B cell (primary cell): ENCODE data around the gene GAL. TPM values are rescaled to one million over a fixed set of nuclear protein-coding genes. Genes with fewer than 3 reads are reported as not detected.

Experiments used
- ATAC-seq: fragments of 200-7000 bp; cut with Tn5 transposase; one replicate; pipeline ENCODE4 v1.10.0; 2021; ENCODE audit warnings: low read depth, mild to moderate bottlenecking, moderate number of reproducible peaks, moderate library complexity
- CTCF ChIA-PET: fragments of 350-600 bp; sonication (Branson Sonifier 250); formaldehyde crosslinking; loops from one replicate; lab custom pipeline; 2021; ENCODE audit warnings: antibody characterized with exemption, inconsistent platforms; lab: Charles Lee
- POLR2A ChIA-PET: fragments of 350-600 bp; sonication (Branson Sonifier 250); formaldehyde crosslinking; loops from one replicate; lab custom pipeline; 2021; ENCODE audit warnings: antibody characterized with exemption; lab: Charles Lee
- DNase-seq: peaks from one replicate; pipeline ENCODE4 v3.0.0; 2013
- H2AFZ ChIP-seq: 2 replicates; pipeline ENCODE4 v1.6.1; 2012; ENCODE audit warnings: mild to moderate bottlenecking, low read depth, low read length; ENCODE audit not compliant: insufficient read depth, poor library complexity, severe bottlenecking
- H3K27ac ChIP-seq, 2 donors: 1 replicate in 1 of 2; 2 replicates in 1 of 2; pipeline ENCODE4 v1.5.1; 2012 to 2013; ENCODE audit warnings: low read length in 2 of 2, mild to moderate bottlenecking in 2 of 2, moderate library complexity in 1 of 2
- H3K27me3 ChIP-seq, 4 experiments: fragments of 200-600 bp in 1 of 4; sonication (generic) in 1 of 4; replicated peaks in 1 of 4; 1 replicate in 2 of 4; 2 replicates in 2 of 4; pipeline versions ENCODE4 v1.6.1 to v1.7.0; 2013 to 2016; ENCODE audit warnings: low read length in 3 of 4, mild to moderate bottlenecking in 2 of 4, mixed read lengths in 1 of 4, moderate library complexity in 1 of 4; ENCODE audit not compliant: insufficient read depth in 4 of 4, control insufficient read depth in 3 of 4; ENCODE audit errors: control extremely low read depth in 1 of 4
- H3K36me3 ChIP-seq, 2 experiments: replicated peaks in 1 of 2; 1 replicate in 1 of 2; 2 replicates in 1 of 2; pipeline versions ENCODE4 v1.6.1 to v1.7.1; 2013; ENCODE audit warnings: low read length in 1 of 2; ENCODE audit not compliant: insufficient read depth in 2 of 2, control insufficient read depth in 1 of 2; ENCODE audit errors: control extremely low read depth in 1 of 2, extremely low read depth in 1 of 2
- H3K4me1 ChIP-seq, 2 donors: fragments of 200-600 bp in 1 of 2; sonication (generic) in 1 of 2; 1 replicate in 1 of 2; 2 replicates in 1 of 2; pipeline versions ENCODE4 v1.5.1 to v1.6.1; 2013 to 2017; ENCODE audit warnings: low read length in 2 of 2; ENCODE audit not compliant: control insufficient read depth in 2 of 2, insufficient read depth in 2 of 2
- H3K4me2 ChIP-seq: replicated peaks from 2 replicates; pipeline ENCODE3; 2012; ENCODE audit warnings: mild to moderate bottlenecking, low read depth, low read length; ENCODE audit not compliant: poor library complexity, severe bottlenecking
- H3K4me3 ChIP-seq, 5 experiments: fragments of 200-600 bp in 1 of 5; sonication (generic) in 1 of 5; 1 replicate in 3 of 5; 2 replicates in 2 of 5; pipeline versions ENCODE4 v1.5.1 to v1.7.0; 2011 to 2016; ENCODE audit warnings: low read length in 4 of 5, mild to moderate bottlenecking in 4 of 5, low read depth in 2 of 5, control low read depth in 1 of 5, moderate library complexity in 1 of 5; ENCODE audit not compliant: insufficient read depth in 1 of 5; ENCODE audit errors: control extremely low read depth in 1 of 5, extremely low read depth in 1 of 5
- H3K79me2 ChIP-seq: fragments of 200-600 bp; sonication (generic); one replicate; pipeline ENCODE4 v1.6.0; 2016; ENCODE audit warnings: low read length; ENCODE audit not compliant: control insufficient read depth, insufficient read depth
- H3K9ac ChIP-seq: fragments of 200-600 bp; sonication (generic); 2 replicates; pipeline ENCODE4 v1.6.1; 2017; ENCODE audit warnings: mild to moderate bottlenecking, low read length, moderate library complexity
- H3K9me3 ChIP-seq, 3 donors: one replicate each; pipeline versions ENCODE4 v1.6.1 to v1.7.1; 2013; ENCODE audit warnings: low read length in 2 of 3; ENCODE audit not compliant: control insufficient read depth in 2 of 3, insufficient read depth in 1 of 3; ENCODE audit errors: control extremely low read depth in 1 of 3
- H4K20me1 ChIP-seq: 2 replicates; pipeline ENCODE4 v1.6.0; 2012; ENCODE audit warnings: mild to moderate bottlenecking, low read length; ENCODE audit not compliant: insufficient read depth, control insufficient read depth, poor library complexity, severe bottlenecking
- H3K27ac Mint-ChIP-seq: one replicate; pipeline ENCODE4 v1.8.0; 2021; ENCODE audit warnings: mixed read lengths
- H3K27me3 Mint-ChIP-seq: one replicate; pipeline ENCODE4 v1.8.0; 2021; ENCODE audit warnings: mixed read lengths
- H3K4me1 Mint-ChIP-seq: one replicate; pipeline ENCODE4 v1.8.0; 2021; ENCODE audit warnings: mixed read lengths
- H3K4me3 Mint-ChIP-seq: one replicate; pipeline ENCODE4 v1.8.0; 2021; ENCODE audit warnings: mixed read lengths
- H3K9me3 Mint-ChIP-seq: one replicate; pipeline ENCODE4 v1.8.0; 2022; ENCODE audit warnings: mixed read lengths; ENCODE audit not compliant: insufficient read depth
- CTCF ChIP-seq: fragments of 200-600 bp; IDR thresholded peaks from one replicate; pipeline ENCODE4 v1.8.0; 2022; ENCODE audit warnings: antibody characterized with exemption, mild to moderate bottlenecking
- EZH2 ChIP-seq: IDR thresholded peaks from 2 replicates; pipeline ENCODE4 v1.6.1; 2012; ENCODE audit warnings: borderline replicate concordance, low read depth, mild to moderate bottlenecking, moderate library complexity, low read length; ENCODE audit not compliant: insufficient read depth, poor library complexity, severe bottlenecking
- WGBS: methylation state at CpG from one replicate; pipeline ENCODE4 v1.1.5; 2013; ENCODE audit warnings: missing lambda C conversion rate; ENCODE audit not compliant: insufficient coverage; 5-methylcytosine and 5-hydroxymethylcytosine counted together
- intact Hi-C: fragments of 100-400 bp; cut with micrococcal nuclease; formaldehyde crosslinking; loops from one replicate; pipeline ENCODE4 v1.10.0; 2022
- polyA plus RNA-seq: library from polyadenylated mRNA; depleted of rRNA; stranded (reverse); fragments of >200 nt; gene quantifications from 2 replicates; pipeline ENCODE4 v1.2.3, GENCODE V29; 2012
- total RNA-seq, 2 donors: library from RNA; stranded (reverse); fragments of 120-200 nt in 1 of 2; gene quantifications; 1 replicate in 1 of 2; 2 replicates in 1 of 2; pipeline versions ENCODE4 v1.2.3 to v1.2.4, GENCODE V29; 2013 to 2022

GAL gene
- total and polyA plus RNA-seq, 2 donors (not counting 1 experiment from before 2014, with no cell fraction given) = not detected

- CTCF ChIA-PET = no interaction called here
- 80% methylated on average over 1 of the region's 2 CpGs for WGBS
Observed at GRCh38 chr11:68721075-68721474, 36.7 kb downstream of the GAL start.

GRCh38 chr11:68722143-68722542 is 37.8 kb downstream of the GAL start:
- H3K27ac ChIP-seq = no peak overlapping the region
- no peak overlapping the region for H2AFZ ChIP-seq
- H3K9ac ChIP-seq = no peak overlapping the region
- no peaks in the 10 kb centered on the region for H4K20me1 ChIP-seq
- H3K36me3 ChIP-seq = no peaks in the 10 kb centered on the region
- WGBS = no CpG with 5 or more reads among the region's 1 CpG
- ATAC-seq (no peak), DNase-seq (no peak)
- no peaks in the 10 kb centered on the region for H3K4me1 ChIP-seq
- Mint-ChIP-seq H3K9me3 (peaks cover 15% of the 10 kb centered on the region), H3K4me3 (no peak overlapping the region), H3K4me1 (no peaks in the 10 kb centered on the region), H3K27ac (no peak overlapping the region), H3K27me3 (peaks cover 29% of the 10 kb centered on the region)
- TF ChIP-seq EZH2 = no peak
- no peak for TF ChIP-seq CTCF
- intact Hi-C loops = no loop called here
- CTCF ChIA-PET = no interaction called here
- no peak overlapping the region for H3K4me3 ChIP-seq
- no peaks in the 10 kb centered on the region for H3K79me2 ChIP-seq
- peaks cover 0 to 2% (median 2%) of the 10 kb centered on the region in 3 donors for H3K9me3 ChIP-seq
- POLR2A ChIA-PET = no interaction called here
- H3K27me3 ChIP-seq = no peaks in the 10 kb centered on the region
- no peak overlapping the region for H3K4me2 ChIP-seq

More at GRCh38 chr11:68721075-68721474, 36.7 kb downstream of the GAL start:
- no peaks in the 10 kb centered on the region for H3K79me2 ChIP-seq
- no peaks in the 10 kb centered on the region for H3K27me3 ChIP-seq
- no peaks in the 10 kb centered on the region for H3K4me1 ChIP-seq
- no peak overlapping the region for H3K27ac ChIP-seq
- no peak for ATAC-seq
- POLR2A ChIA-PET = no interaction called here
- H3K4me2 ChIP-seq = no peak overlapping the region
- no peak overlapping the region for H2AFZ ChIP-seq
- H3K4me3 ChIP-seq = no peak overlapping the region
- no peak for TF ChIP-seq EZH2
- TF ChIP-seq CTCF = no peak
- peaks cover 0 to 2% (median 2%) of the 10 kb centered on the region in 3 donors for H3K9me3 ChIP-seq
- no peaks in the 10 kb centered on the region for H3K36me3 ChIP-seq
- H3K27me3 Mint-ChIP-seq = peaks cover 29% of the 10 kb centered on the region
- H3K4me1 Mint-ChIP-seq = no peaks in the 10 kb centered on the region
- intact Hi-C loops = no loop called here
- H4K20me1 ChIP-seq = no peaks in the 10 kb centered on the region
- no peak for DNase-seq
- H3K9me3 Mint-ChIP-seq = peaks cover 15% of the 10 kb centered on the region
- H3K4me3 Mint-ChIP-seq = no peak overlapping the region
- H3K9ac ChIP-seq = no peak overlapping the region
- no peak overlapping the region for H3K27ac Mint-ChIP-seq
